Eye (tissue), 1 donor: ENCODE results near the gene BRCC3.
"Not testable (repeated sequence)": the region's sequence is repeated elsewhere in the genome, so short reads cannot be mapped to it uniquely, and the experiment has no call there.

ENCODE experiments used
- DNase-seq: peaks from one replicate; pipeline ENCODE4 v3.0.0-alpha.2; 2015

The BRCC3 gene

DNA sequence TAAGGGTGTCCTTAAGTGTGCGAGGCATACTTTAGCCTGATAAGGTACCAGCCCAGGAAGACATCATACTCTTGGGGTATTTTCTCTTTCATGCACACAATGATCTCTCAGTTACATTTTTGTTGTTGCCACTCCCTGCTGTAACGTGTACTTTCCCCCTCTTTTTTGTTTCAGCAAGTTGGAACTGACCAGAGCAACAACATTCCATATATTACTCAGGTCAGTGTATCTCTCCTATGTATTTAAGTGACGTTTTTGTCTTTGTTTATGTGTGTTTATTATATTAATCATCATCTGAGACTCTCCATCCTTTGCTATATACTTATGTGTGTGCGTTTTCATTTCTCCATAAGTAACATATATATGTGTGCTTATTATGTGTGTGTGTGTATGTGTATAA lies 73.6 kb downstream of the BRCC3 start:
- DNase-seq, result no peak

- DNase-seq, result not testable (repeated sequence)
Observed at GRCh38 chrX:155147612-155148011, 76.3 kb downstream of the BRCC3 start.

DNA sequence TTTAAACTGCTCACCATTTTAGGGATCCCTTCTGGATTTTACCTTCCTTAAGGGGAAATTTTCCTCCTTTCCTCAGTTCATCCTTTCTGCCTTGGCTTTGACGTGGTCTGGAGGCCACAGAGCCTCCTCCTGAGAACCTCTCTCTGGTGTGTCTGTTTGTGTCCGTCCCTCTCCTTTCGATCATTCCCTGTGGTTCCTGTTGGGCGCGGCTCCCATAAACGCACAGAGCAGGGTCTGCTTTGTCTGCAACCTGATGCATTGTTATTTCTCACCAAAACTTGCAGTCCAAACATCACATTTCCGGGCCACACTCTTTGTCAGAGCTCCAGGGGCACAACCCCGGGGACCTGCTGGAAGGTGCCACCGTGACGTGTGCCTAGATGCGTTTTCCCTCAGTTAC lies 76.9 kb downstream of the BRCC3 start:
- DNase-seq, result not testable (repeated sequence)

GRCh38 chrX:155148724-155149537 lies 77.6 kb downstream of the BRCC3 start:
- peak; percentile 19 for DNase-seq

DNA sequence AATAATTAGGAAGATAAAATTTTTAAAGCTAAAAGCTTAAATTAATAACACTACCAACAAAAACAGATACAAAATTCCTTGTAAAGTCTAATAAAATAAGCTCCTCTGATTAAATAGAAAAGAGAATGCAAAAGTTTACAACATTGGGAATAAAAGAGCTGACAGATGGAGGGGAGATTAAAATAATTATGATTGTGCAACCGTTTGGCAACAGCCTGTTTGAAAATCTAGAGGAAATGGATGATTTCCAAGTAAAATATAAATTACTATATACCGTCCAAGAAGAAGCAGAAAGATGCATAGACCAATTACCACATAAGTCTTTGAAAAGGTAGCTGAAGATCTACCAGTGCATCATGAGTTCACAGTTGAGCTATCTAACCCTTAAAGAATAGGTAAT lies 98.6 kb downstream of the BRCC3 start:
- no peak for DNase-seq
